GM20431 (cell line): ENCODE data around the gene SMKR1.
"Not testable (repeated sequence)": the region's sequence is repeated elsewhere in the genome, so short reads cannot be mapped to it uniquely, and the experiment has no call there.

ENCODE experiments used
- in situ Hi-C: fragments of 300-500 bp; cut with MseI, MboI; formaldehyde crosslinking; loops from one replicate; pipeline ENCODE4 v1.15.0; 2020; ENCODE audit warnings: low sequenced_read_pairs; ENCODE audit not compliant: unreplicated experiment

SMKR1 gene

GRCh38 chr7:129480674-129481363 is 21.5 kb upstream of the SMKR1 start:
- in situ Hi-C loops: no loop called here

- in situ Hi-C loops: not testable (repeated sequence)
These were observed 21.0 kb upstream of the SMKR1 start for GRCh38 chr7:129481376-129481775.

GRCh38 chr7:129482781-129483180 is 19.6 kb upstream of the SMKR1 start:
- in situ Hi-C loops: no loop called here

- in situ Hi-C loops: no loop called here
These were observed 12.8 kb upstream of the SMKR1 start for GRCh38 chr7:129489491-129489890.

- in situ Hi-C loops: no loop called here
These were observed 9.9 kb upstream of the SMKR1 start for GRCh38 chr7:129492391-129492790.

GRCh38 chr7:129493555-129493954 is 8.8 kb upstream of the SMKR1 start:
- in situ Hi-C loops: no loop called here

- in situ Hi-C loops: no loop called here
These were observed 8.3 kb upstream of the SMKR1 start for GRCh38 chr7:129494041-129494440.

GRCh38 chr7:129495987-129496386 is 6.3 kb upstream of the SMKR1 start:
- in situ Hi-C loops: no loop called here

GRCh38 chr7:129496653-129497052 is 5.7 kb upstream of the SMKR1 start:
- in situ Hi-C loops: no loop called here

GRCh38 chr7:129497156-129497555 is 5.2 kb upstream of the SMKR1 start:
- in situ Hi-C loops: no loop called here

- in situ Hi-C loops: no loop called here
These were observed 4.3 kb upstream of the SMKR1 start for GRCh38 chr7:129498021-129498420.

- in situ Hi-C loops: no loop called here
These were observed 2.3 kb upstream of the SMKR1 start for GRCh38 chr7:129499999-129500398.

- in situ Hi-C loops: no loop called here
These were observed 666 bp downstream of the SMKR1 start for GRCh38 chr7:129502708-129503685.

- in situ Hi-C loops: no loop called here
These were observed 1.4 kb downstream of the SMKR1 start for GRCh38 chr7:129503725-129504124.

- in situ Hi-C loops: no loop called here
These were observed 9.9 kb downstream of the SMKR1 start for GRCh38 chr7:129512192-129512591.

GRCh38 chr7:129513546-129513945 is 11.2 kb downstream of the SMKR1 start:
- in situ Hi-C loops: no loop called here

- in situ Hi-C loops: no loop called here
These were observed 12.4 kb downstream of the SMKR1 start for GRCh38 chr7:129514683-129515082.

- in situ Hi-C loops: no loop called here
These were observed 13.1 kb downstream of the SMKR1 start for GRCh38 chr7:129515381-129515780.

- in situ Hi-C loops: no loop called here
These were observed 15.6 kb downstream of the SMKR1 start for GRCh38 chr7:129517931-129518330.

GRCh38 chr7:129519464-129519863 is 17.1 kb downstream of the SMKR1 start:
- in situ Hi-C loops: no loop called here
